ENCODE measurements around the gene PTP4A2. TPM values are rescaled to one million over a fixed set of nuclear protein-coding genes. Genes with fewer than 3 reads are reported as not detected.

PTP4A2 gene
- total and polyA plus RNA-seq, 2 donors (not counting 3 experiments of a cell fraction or from before 2014, with no cell fraction given) = 74.1 to 184 TPM

DNA sequence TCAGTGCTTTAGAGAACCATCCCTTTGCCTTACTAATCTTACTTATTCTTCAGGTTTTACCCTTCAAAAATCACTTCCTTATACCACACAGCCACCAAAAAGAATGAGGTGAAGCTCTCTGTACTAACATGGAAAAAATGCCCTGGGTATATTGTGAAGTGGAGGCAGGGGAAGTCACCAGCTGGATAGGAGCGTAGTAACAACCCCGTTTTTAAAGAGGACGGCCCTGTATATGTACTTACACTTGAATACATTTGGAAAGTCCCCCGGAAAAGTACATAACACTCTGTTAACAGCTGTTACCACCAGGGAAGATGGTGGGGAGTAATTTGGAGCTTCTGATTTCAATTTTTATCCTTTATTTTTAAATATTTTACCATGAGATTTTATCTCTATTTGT is 47.3 kb upstream of the PTP4A2 start:
- no peak overlapping the region for H3K27ac ChIP-seq (ENCODE audit: insufficient read depth, low read depth, low read length)

More for the DNA sequence above, 47.3 kb upstream of the PTP4A2 start:
- Histone ChIP-seq H2AFZ (ENCODE audit: low read depth, low read length) (peak overlapping the region; percentile 65), H3K27me3 (ENCODE audit: control insufficient read depth in 2 of 2, insufficient read depth in 2 of 2, low read length in 2 of 2) (no peaks in the 10 kb centered on the region), H4K20me1 (replicated peaks; ENCODE audit: control insufficient read depth, extremely low read depth, insufficient read depth, low read length) (no peaks in the 10 kb centered on the region), H3K9me1 (replicated peaks; ENCODE audit: control insufficient read depth, extremely low read depth, insufficient read depth, low read length) (no peaks in the 10 kb centered on the region), H3K9me3 (replicated peaks; ENCODE audit: control insufficient read depth, insufficient read depth, low read length) (no peaks in the 10 kb centered on the region), H3K4me3 (replicated peaks in 1 of 3; ENCODE audit: insufficient read depth in 1 of 3, low read depth in 1 of 3, low read length in 3 of 3) (no peak overlapping the region), H3K4me2 (ENCODE audit: insufficient read depth, low read length) (no peak overlapping the region), H3K9ac (replicated peaks; ENCODE audit: extremely low read depth, insufficient read depth, low read length) (no peak overlapping the region), H3K4me1 (ENCODE audit: control insufficient read depth, extremely low read depth, insufficient read depth, low read length) (peaks cover 16% of the 10 kb centered on the region), H3K36me3 (ENCODE audit: control insufficient read depth in 2 of 2, extremely low read depth in 1 of 2, insufficient read depth in 2 of 2, low read length in 2 of 2) (no peaks in the 10 kb centered on the region), H3K79me2 (ENCODE audit: control insufficient read depth, insufficient read depth, low read length) (no peaks in the 10 kb centered on the region)
- ChIA-PET CTCF (interaction anchor here (0.8 to 2.5 kb wide), 4 partner anchors 18 to 30 kb away, joined by 3 to 14 read pairs (median 6); no protein-coding TSS in a partner anchor), POLR2A (interaction anchor here (0.6 kb wide), 1 partner anchor 12 kb away, joined by 4 read pairs; no protein-coding TSS in a partner anchor)
- dilution Hi-C loops (cut with MboI; ENCODE audit: extremely low pct_ligation_motif_present, low sequenced_read_pairs) (no loop called here), intact Hi-C loops (cut with micrococcal nuclease) (no loop called here)
- no TSS peak for BruUV-seq (replicated peaks)
- DNase-seq (ENCODE audit: low read depth, low spot score) = peak; percentile 20
- FAIRE-seq = no peak
- TF ChIP-seq, protein P1, sequence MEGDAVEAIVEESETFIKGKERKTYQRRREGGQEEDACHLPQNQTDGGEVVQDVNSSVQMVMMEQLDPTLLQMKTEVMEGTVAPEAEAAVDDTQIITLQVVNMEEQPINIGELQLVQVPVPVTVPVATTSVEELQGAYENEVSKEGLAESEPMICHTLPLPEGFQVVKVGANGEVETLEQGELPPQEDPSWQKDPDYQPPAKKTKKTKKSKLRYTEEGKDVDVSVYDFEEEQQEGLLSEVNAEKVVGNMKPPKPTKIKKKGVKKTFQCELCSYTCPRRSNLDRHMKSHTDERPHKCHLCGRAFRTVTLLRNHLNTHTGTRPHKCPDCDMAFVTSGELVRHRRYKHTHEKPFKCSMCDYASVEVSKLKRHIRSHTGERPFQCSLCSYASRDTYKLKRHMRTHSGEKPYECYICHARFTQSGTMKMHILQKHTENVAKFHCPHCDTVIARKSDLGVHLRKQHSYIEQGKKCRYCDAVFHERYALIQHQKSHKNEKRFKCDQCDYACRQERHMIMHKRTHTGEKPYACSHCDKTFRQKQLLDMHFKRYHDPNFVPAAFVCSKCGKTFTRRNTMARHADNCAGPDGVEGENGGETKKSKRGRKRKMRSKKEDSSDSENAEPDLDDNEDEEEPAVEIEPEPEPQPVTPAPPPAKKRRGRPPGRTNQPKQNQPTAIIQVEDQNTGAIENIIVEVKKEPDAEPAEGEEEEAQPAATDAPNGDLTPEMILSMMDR (IDR thresholded peaks at IDR 0.05; ENCODE audit: extremely low read depth in 1 of 2, insufficient read depth in 1 of 2, low read depth in 1 of 2, low read length in 2 of 2) = no peak
- TF ChIP-seq, protein P2, sequence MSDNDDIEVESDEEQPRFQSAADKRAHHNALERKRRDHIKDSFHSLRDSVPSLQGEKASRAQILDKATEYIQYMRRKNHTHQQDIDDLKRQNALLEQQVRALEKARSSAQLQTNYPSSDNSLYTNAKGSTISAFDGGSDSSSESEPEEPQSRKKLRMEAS (IDR thresholded peaks at IDR 0.05; ENCODE audit: insufficient read depth, insufficient read length) = no peak
- TF ChIP-seq EZH2 (IDR thresholded peaks at IDR 0.05; ENCODE audit: borderline replicate concordance, low read depth, low read length, severe bottlenecking) (no peak), JUN (IDR thresholded peaks at IDR 0.05; ENCODE audit: borderline replicate concordance, insufficient read depth, insufficient read length, low read depth) (no peak), POLR2AphosphoS5 (IDR thresholded peaks at IDR 0.05; ENCODE audit: insufficient read depth, low read depth, low read length) (no peak), MYC (IDR thresholded peaks at IDR 0.05; ENCODE audit: low read depth, low read length) (no peak), GATA2 (IDR thresholded peaks at IDR 0.05; ENCODE audit: insufficient read depth, insufficient read length, low read depth, low read length) (no peak), FOS (IDR thresholded peaks at IDR 0.05; ENCODE audit: borderline replicate concordance, insufficient read depth, low read length) (no peak), POLR2A (IDR thresholded peaks at IDR 0.05; ENCODE audit: low read depth, low read length) (no peak)
